ENCODE data around the gene NOPCHAP1. TPM values are rescaled to one million over a fixed set of nuclear protein-coding genes. Genes with fewer than 3 reads are reported as not detected.
"Not testable (repeated sequence)": the region's sequence is repeated elsewhere in the genome, so short reads cannot be mapped to it uniquely, and the experiment has no call there.

The NOPCHAP1 gene
- total RNA-seq, 1 donor from 2014 or later, result 7.7 TPM

DNA sequence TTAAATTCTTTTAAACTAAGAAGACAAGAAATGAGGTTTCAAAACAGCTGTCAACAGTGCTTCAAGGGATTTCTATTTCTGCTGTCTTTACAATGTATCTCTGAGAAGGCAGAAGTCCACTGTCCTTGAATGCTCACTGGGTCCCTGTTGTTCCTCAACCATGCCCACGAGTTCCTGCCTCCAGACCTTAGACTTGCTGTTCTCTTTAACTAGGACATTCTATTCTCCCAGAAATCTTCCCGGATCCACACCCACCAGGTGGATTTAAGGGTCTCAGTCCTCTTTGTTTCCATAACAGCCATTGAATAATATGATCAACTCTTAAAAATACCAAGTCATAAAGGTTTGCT, 21.3 kb upstream of the NOPCHAP1 start:
- no peak for DNase-seq (ENCODE audit: low spot score)

DNA sequence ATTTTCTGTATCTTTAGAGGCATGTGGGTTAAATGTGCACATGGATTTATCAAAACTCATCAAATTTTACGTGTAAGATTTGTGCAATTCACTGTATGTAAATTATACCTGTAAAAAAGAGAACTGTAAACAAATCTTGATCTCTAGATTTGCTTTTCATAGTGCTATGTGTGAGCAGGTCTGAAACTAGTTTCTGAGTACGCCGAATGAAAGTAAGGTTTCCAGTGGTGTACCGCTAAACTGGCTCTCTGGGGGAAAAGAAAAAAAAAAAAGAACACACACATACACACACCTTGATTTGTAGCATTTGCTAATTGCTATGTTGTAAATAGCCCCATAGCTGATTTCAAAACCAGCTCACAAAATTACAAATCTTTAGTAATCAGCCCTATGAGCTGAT, 19.4 kb upstream of the NOPCHAP1 start:
- no peak for DNase-seq (ENCODE audit: low spot score)

DNA sequence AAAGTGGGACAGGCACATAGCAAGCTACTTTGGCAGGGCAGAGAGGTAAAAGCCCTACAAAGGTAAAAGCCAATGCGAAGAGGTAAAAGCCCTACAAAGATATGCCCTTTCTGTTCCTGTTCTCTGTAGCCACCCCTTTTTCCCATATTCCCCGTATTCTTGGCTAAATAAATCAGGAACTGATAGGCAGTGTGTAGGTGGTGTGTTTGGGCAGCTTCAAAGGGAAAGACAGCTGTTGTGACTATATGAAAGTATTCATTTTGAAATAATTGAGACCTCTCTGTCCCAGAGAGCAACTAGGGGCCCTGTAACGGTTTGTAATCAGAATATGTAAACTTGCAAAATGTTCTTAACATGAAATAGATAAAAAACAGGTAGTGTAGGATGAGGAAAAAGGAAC, 16.8 kb upstream of the NOPCHAP1 start:
- no peak for DNase-seq (ENCODE audit: low spot score)

DNA sequence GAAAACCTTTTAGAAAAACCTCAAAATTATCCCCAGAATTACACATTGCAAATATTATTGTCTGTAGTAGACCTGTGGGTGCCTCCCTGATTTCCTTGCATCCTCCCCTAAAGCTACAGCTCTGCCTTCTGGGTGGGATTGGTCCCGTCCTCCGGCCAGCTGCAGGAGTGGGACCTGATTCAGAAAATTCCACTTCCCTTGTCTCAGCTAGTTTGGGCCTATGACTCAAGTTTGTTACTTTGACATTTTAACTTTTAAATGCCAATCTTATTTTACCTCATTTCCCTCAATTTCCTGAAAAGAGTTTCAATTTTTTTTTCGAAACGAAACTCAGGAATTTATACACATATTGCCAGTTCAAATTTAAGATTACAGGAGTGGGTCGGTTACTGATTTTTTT, 14.8 kb upstream of the NOPCHAP1 start:
- no peak for DNase-seq (ENCODE audit: low spot score)

DNA sequence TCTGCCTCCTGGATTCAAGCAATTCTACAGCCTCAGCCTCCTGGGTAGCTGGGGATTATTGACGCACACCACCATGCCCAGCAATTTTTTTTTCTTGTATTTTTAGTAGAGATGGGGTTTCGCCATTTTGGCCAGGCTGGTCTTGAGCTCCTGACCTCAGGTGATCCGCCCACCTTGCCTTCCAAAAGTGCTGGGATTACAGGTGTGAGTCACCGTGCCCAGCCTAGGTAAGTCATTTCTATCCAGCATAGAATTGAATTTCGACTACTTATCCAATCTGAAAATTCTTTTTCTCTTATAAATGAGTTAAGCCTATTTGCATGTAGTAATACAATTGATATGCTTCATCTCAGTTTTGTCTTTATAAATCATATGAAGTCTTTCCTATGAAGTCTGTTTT, 12.9 kb upstream of the NOPCHAP1 start:
- no peak for DNase-seq (ENCODE audit: low spot score)

DNA sequence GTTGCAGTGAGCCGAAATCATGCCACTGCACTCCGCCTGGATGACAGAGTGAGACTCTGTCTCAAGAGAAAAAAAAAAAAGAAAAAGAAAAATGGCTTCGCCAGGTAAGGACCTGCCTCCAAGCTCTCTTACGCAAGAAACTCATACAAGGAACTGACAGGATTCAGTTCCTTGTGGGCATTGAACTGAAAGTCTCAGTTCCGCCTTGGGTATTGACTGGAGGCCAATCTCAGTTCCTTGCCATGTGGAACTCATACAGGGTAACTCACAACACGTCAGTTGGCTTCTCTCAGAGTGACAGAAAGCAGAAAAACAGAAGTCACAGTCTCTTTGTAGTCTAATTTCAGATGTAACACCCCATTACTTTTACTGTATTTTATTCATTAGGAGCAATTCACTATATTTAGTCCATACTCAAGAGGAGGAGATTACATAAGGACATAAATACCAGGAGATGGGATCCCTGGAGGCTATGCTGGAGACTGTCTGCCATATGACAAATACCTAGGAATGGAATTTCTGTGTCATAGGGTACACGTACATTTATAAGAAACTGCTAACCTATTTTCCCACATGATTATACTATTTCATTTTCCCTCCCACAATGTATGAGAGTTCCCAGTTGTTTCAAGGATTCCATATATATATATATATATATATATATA, 11.4 kb upstream of the NOPCHAP1 start:
- peak; percentile 50 for DNase-seq (ENCODE audit: low spot score)

DNA sequence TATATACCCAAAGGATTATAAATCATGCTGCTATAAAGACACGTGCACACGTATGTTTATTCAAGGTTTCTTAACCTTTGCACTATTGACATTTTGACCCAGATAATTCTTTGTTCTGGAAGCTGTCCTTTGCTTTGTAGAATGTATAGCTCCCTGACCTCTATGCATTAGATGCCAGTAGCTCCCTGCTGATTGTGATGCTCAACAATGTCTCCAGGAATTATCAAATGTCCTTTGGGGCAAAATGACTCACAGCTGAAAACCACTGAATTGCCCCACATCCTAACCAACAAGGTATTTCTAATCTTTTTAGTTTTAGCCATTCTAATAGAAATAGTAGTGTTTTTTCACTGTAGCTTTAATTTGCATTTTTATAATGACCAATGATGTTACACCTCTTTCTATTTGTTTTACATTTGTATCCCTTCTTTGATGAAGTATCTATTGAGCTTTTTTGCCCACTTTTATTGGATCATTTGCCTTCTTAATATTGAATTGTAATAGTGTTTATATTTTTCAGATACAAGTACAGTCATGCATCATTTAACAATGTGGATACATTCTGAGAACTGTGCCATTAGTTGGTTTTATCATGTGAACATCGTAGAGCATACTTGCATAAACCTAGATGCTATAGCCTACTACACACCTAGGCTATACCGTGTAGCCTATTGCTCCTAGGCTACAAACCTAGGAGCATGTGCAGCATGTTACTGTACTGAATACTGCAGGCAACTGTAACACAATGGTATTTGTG, 10.4 kb upstream of the NOPCHAP1 start:
- no peak for DNase-seq (ENCODE audit: low spot score)

DNA sequence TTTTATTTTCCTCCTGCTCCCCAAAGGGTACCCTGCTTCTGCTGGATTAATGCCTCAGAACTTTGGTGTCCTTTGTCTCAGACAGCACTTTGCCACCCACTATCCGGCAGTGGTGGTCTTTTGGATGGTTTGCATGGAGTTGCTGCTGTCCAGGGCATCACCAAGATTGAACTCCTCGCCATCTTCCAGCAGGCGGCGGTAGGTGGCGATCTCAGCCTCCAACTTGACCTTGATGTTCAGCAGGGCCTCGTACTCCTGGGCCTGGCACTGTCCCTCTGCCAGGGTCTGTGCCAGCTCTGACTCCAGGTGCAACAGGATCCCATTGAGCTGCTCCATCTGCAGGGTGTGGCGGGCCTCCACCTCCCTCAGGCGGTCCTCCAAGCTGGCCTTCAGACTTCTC, 9.4 kb upstream of the NOPCHAP1 start:
- DNase-seq (ENCODE audit: low spot score), result no peak

DNA sequence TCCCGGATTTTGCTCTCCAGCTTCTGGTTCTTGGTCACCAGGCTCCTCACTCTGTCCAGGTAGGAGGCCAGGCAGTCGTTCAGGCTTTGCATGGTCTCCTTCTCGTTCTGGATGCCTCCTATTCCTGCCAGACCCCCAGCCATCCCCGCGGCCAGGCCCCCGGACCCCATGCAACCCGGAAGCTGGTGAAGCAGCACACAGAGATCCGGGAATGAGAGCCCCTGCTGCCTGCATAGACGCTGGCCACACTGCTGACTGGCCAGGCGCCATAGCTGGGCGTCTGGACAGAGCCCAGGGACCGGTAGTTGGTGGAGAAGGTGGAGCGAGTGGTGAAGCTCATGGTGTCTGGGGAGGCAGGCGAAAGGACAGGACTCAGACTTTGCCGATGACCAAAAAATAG, 8.4 kb upstream of the NOPCHAP1 start:
- DNase-seq (ENCODE audit: low spot score), result not testable (repeated sequence)

DNA sequence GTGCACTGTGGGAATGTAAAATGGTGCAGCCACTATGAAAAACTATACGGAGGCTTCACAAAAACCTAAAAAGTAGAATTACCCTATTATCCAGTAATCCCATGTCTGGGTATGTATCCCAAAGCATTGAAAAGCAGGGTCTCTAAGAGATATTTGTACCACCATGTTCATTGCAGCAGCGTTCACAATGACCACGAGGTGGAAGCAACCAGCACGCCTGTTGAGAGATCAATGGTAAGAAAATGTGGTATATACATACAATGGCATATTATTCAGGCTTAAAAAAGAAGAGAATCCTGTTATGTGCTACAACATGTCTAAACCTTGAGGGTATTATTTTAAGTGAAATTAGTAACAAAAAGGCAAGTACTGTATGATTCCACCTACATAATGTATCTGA, 910 bp upstream of the NOPCHAP1 start:
- DNase-seq (ENCODE audit: low spot score), result no peak

DNA sequence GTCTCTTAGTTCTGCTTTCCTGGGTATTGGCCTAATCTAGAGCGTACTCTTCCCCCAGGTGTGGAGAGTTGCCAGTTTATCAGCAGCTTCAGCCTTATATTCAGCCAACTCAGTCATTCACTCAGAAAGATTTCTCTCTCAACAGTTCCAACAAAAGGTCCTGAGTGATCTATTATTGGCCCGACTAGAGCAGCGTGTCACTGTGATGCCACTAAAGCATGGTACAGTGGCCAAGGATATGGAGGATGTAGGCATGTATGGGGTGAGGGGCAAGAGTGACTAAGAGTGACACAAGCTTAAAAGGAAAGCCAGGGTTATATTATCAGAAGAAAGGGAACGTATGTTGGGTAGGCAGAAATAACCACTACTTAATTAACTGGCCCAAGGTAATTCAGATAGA, 4.8 kb downstream of the NOPCHAP1 start:
- DNase-seq (ENCODE audit: low spot score), result no peak

DNA sequence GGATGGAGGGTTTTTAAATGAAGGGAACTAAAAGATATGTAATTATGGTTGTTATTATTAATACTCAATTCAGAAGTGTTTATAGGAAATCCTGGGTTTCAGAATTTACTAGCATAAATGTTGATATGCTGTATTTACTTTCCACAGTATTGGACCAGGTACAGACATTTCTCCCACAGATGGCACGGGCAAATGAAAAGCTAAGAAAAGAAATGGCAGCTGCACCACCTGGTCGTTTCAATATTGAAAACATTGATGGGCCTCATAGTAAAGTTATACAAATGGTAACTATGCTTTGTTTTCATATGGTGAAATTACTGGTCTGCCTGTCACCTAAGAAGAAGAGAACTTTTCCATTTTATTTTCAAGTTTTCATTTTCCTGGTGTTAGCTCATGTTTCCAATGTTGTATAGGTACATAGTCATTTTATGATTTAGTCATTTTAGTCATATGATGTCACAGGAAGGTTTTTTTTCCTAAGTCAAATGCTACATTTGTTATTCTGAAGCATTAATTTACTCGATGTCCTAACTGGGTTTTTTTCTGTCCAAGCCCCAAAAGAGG, 5.5 kb downstream of the NOPCHAP1 start:
- no peak for DNase-seq (ENCODE audit: low spot score)

DNA sequence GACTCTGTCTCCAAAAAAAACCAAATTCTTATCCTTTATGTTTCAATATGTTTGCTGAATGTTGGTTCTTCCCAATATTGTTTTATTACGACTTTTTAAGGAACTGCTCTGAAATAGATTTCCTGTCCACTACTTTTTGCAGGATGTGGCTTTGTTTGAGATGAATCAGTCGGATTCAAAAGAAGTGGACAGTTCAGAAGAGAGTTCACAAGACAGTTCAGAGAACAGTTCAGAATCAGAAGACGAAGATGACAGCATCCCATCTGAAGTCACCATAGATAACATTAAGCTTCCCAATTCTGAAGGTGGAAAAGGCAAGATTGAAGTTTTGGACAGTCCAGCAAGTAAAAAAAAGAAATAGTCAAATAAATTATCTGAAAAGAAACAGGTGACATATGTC, 8.2 kb downstream of the NOPCHAP1 start:
- no peak for DNase-seq (ENCODE audit: low spot score)

DNA sequence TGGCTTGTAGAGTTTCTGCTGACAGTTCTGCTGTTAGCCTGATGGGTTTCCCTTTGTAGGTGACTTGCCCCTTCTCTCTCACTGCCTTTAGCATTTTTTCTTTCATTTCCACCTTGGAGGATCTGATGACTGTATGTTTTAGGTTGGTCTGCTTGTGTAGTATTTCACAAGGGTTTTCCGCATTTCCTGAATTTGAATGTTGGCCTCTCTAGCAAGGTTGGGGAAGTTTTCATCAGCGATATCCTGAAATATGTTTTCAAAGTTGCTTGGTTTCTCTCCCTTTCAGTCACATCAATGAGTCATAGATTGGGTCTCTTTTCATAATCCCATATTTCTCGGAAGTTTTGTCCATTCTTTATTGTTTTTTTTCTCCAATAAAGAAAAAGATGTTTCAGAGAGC, 11.4 kb downstream of the NOPCHAP1 start:
- DNase-seq (ENCODE audit: low spot score), result no peak

DNA sequence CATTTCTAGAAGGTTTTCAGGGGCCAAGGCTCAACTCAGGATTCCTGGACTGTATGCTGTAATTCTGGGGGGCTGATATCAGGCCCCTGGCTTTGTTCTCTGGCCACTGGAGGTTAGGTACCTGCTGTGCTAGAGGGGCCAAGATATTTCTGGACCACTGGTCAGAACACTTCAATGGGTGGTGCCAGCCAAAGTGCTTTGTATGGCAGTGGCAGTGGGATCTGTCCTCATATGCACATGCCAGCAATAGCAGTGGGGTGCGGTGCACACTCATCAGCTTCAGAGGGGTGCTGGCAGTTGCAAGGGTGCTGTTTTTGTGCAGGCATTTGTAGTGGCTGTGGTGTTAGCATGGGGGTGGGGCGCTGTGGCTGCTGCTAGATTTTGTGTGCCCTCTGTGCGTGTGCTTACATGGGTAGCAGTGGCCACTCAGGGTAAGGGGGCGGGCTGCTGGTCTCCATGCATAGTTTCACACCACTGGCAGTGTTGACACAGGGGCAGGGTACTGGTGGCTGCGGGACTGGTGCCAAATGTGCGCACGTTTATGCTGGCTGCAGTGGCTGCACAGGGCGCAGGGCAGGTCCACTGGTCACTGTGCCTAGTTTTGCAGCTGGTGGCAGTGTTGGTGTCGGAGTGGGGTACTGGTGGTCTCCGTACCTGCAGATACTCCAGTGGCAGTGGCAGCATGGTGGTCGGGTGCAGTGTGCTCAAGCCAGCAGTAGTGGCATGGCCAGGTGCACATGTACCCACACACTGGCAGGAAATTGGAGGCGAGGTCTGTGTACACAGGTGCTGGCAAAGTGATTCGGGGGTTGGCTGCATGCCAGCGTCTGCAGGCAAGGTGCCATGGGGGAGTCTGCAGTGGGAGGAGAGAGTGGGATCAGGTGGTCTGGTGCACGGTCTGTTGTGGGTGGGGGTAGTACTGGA, 12.6 kb downstream of the NOPCHAP1 start:
- DNase-seq (ENCODE audit: low spot score), result no peak

DNA sequence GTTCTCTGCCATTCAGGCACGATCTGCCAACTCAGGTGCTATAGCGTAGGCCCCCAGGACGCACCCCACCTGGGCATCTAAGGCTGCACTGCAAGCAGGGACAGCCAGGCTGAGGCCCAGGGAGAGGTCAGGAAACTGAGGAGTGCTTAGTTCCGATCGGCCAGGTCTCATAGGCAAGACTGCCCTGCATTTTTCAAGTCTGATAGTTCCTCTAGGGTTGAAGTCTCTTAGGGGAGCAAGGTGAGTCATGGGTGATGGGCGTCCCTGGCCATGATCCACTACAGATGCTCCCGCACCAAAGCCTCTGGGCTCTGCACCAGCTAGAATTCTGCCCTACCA, 13.2 kb downstream of the NOPCHAP1 start:
- no peak for DNase-seq (ENCODE audit: low spot score)

DNA sequence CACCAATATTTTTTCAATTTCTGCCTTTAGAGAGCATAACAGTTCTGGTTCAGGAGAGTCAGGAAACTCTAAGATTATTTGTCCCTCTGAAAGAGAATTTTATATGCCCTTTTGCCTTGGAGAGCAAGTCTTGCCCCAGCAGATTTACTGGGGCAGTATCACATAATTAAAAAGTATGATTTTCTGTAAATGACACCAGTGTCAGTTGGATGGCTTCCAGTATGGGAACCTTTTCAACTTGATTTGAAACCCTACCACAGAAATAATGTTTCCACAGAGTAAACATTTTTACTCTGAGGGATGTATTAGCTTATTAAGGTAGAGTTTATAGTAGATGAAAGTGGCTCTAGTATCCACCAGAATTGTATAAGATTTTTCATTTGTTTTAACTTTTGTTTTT, 15.4 kb downstream of the NOPCHAP1 start:
- DNase-seq (ENCODE audit: low spot score), result no peak

DNA sequence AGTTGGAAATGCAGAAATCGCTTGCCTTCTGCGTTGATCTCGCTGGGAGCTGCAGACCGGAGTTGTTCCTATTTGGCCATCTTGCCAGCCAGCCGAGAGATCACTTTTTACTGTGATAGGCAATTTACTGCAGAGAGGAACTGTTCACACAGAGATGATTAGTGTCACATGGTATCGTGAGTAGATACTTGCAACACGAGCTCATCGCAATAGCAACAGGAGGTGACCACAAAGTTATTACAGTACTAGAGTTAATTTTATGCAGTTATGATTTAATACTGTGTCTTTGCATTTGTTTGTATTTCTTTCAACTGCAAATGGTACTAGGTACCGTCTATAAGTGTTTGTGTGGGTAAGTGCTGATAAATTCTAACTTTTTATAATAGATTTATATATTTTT, 27.8 kb downstream of the NOPCHAP1 start:
- DNase-seq (ENCODE audit: low spot score), result no peak

DNA sequence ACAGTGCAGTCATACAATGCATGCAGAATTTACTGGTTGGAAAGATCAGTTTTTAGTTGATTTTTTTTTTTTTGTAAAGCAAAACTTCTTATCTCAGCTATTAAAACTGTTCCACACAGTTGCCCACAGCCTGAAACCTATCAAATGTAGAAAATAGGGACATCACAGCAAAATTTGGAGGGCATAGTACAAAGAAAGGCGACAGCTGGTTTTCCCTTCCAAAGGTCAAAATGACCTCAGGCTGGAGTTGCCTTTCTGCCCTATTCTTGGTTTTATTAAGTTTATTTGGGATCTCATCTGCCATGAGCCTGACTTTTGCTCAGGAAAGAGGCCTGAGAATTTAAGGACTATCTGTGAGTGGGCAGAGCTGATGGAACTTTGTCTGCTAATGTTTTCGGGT, 28.5 kb downstream of the NOPCHAP1 start:
- no peak for DNase-seq (ENCODE audit: low spot score)

DNA sequence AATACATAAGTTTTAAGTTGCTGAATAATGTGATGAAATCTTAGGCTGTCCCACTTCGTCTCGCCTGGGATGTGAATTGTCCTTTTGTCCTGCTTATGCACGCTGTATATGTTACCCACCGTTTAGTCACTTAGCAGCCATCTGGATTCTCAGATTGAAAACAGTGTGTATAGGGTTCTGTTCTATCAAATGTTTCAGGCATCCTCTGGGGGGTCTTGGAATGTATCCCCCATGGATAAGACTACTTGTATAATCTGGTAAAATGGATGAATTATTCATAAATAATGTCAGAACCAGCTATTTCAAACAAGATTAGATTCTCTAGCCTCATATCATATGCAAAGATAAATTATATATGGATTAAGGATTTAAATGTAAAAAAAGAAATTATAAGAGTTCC, 29.4 kb downstream of the NOPCHAP1 start:
- no peak for DNase-seq (ENCODE audit: low spot score)

DNA sequence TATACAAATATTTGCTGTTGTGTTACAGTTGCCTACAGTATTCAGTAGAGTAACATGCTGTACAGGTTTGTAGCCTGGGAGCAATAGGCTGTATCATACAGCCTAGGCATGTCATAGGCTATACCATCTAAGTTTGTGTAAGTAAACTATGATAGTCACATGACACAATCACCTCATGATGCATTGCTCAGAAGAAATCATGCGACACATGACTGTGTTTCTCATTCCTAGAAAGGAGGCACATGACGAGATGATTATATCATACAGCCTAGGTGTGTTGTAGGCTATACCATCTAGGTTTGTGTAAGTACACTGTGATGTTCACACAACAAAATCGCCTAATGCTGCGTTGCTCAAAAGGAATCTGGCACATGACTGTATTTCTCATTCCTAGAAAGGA, 31.9 kb downstream of the NOPCHAP1 start:
- DNase-seq (ENCODE audit: low spot score), result no peak

DNA sequence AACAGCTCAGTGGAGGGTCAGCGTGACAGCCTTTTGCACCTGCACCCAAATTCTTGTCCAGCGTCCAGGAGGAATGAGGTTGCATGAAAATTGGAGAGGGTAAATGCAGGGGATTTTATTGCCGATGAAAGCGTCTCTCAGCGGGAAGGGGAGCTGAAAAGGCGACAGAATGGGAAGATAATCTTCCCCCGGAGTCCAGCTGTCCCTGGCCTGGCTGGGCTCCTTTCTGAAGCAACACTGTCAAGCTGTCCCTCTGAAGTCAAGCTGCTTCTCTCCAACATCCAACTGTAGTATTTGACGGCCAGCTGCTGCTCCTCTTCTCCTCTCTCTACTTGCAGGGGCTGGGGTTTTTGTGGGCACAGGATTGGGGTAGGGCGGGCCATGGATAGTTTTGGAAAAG, 32.7 kb downstream of the NOPCHAP1 start:
- DNase-seq (ENCODE audit: low spot score), result no peak

Data from umbilical cord (tissue), 2 donors.